HPDE6-E6E7 (cell line): ENCODE data around the gene LRRC4.
A peak's percentile ranks its signal among the peaks of the same experiment; 100 is the strongest.

Source experiments
- DNase-seq: peaks from one replicate; pipeline ENCODE4 v3.0.0; 2011; ENCODE audit warnings: missing footprints; ENCODE audit errors: extremely low spot score

The LRRC4 gene

DNA sequence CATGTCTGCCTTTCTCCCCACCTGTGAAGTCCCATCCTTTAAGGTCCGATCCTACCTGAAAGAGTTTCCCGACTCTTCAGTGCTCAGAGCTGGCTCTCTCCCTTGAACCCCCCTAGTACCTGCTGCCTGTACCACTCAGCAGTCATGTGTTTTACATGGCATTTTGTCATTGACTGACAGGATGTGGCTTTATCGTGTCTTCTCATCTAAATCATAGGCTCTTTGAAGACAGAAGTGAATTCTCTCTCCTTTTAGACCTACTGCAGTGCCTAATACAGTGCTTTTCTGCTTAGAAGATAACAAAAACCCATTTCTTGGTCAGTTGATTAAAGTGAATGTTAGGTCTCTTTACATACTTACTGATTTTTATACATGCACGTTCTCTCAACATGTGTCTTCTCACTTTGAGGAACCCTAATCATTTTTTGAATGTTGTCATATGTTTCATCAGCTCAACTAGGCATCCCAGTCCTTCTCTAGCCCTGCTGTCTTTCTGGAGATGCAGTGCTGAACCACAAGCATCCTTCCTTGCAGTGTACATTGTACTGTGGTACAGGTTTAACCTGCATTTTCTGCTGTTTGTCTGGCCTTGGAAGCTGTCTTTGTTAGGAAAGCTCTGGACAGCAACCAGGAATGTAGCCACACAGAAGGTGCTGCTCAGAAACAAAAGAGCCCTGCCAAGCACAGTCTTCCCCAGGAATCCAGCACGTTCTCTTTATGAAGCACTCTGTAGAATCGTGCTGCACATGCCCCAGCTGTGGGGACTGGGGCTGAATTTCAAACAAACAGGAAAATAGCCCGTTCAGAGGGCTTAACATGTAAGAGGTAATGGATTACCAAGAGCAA lies 28.1 kb upstream of the LRRC4 start:
- no peak for DNase-seq

DNA sequence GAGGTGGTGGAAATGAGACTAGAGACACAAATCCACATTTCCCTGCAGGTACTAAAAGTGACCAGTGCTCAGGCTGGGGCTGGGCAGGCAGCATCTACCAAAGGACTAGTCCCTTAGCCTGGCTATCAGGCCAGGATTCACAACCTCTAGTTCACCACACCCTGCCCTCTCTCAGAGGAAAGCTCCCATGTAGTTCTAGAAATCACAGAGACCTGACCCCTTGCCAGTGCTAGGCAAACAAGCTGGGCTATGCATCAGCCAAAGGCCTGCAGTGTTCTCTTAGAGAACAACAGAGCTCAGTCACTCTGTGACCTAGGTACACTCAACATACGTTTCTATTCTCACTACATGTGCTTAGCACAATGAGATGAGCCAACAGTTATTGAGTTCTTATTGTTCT lies 26.7 kb upstream of the LRRC4 start:
- no peak for DNase-seq

- DNase-seq, result no peak
Observed at GRCh38 chr7:128056901-128057300, 25.7 kb upstream of the LRRC4 start.

DNA sequence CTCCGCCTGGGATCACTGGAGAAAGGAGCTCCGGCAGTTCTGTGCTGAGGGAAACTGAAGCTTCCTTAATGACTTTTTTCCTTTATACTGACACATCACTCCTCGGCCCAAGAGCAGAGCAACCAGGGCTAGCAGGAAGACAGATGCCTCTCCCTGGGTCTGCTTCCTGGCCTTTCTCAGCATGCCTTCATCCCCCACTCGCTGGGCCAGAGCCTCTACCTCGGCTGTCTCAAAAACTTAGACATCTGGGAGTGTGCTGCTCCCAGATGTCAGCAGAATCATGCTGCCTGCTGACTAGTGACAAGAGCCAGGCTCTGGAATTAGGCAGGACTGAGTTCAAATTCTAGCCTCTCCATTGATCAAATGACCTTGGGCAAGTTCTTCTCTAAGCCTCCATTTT lies 24.4 kb upstream of the LRRC4 start:
- DNase-seq, result no peak

- no peak for DNase-seq
Observed at GRCh38 chr7:128054511-128054910, 23.3 kb upstream of the LRRC4 start.

- DNase-seq, result no peak
Observed at GRCh38 chr7:128053991-128054390, 22.8 kb upstream of the LRRC4 start.

- DNase-seq, result no peak
Observed at GRCh38 chr7:128053023-128053422, 21.8 kb upstream of the LRRC4 start.

GRCh38 chr7:128052404-128052803 lies 21.2 kb upstream of the LRRC4 start:
- no peak for DNase-seq

- no peak for DNase-seq
Observed at GRCh38 chr7:128045766-128046165, 14.5 kb upstream of the LRRC4 start.

GRCh38 chr7:128045158-128045557 lies 13.9 kb upstream of the LRRC4 start:
- DNase-seq, result no peak

GRCh38 chr7:128044064-128044463 lies 12.8 kb upstream of the LRRC4 start:
- DNase-seq, result no peak

GRCh38 chr7:128042012-128042411 lies 10.8 kb upstream of the LRRC4 start:
- no peak for DNase-seq

DNA sequence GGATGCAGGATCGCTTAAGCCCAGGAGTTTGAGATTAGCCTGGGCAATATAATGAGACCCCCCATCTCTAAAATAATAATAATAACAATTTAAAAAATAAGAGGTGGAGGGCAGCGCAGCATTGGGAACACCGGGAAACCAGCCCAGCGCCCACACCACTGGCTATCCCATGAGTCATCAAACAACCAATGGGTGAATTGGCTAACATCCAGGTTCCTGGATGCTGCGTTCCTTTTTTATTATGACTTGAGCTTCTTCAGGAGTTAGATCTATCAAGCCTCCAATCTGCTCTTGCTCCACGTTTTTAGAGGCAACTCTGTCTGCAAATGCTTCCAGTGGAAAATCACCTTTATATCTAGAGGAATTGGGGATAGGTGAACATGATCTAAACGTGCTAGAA lies 10.0 kb upstream of the LRRC4 start:
- DNase-seq, result peak; percentile 41

DNA sequence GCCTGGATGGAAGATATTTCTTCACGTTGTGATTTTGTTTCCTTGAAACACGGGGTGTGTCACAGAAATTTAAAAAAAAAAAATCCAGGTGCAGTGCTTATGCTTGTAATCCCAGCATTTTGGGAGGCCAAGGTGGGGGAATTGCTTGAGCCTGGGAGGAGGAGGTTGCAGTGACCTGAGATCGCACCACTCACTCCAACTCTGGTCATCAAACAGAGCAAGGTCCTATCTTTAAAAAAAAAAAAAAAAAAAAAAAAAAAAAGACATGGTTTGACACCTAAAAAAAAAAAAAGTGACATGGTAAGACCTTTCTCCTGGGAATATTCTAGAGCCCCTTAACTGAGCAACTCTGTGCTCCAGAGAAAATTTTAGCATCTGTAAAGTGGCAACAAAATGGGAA lies 9.0 kb upstream of the LRRC4 start:
- DNase-seq, result no peak

- DNase-seq, result no peak
Observed at GRCh38 chr7:128039544-128039953, 8.3 kb upstream of the LRRC4 start.

- DNase-seq, result no peak
Observed at GRCh38 chr7:128037880-128038619, 6.8 kb upstream of the LRRC4 start.

DNA sequence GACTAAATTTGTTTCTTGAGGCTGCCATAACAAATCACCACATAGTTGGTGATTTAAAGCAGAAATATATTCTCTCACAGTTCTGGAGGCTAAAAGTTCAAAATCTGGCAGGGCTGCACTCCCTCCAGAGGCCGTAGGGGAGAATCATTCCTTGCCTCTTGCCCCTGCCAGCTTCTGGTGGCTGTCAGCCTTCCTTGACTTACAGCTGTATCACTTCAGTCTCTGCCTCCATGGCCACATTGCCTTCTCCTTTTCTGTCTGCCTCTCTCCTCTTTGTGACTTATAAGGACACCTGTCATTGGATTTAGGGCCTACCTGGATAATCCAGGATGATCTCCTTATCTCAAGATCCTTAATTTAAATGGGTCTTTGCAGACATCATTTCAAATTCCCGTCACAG lies 5.8 kb upstream of the LRRC4 start:
- DNase-seq, result no peak

GRCh38 chr7:128036226-128036940 lies 5.1 kb upstream of the LRRC4 start:
- DNase-seq, result no peak

DNA sequence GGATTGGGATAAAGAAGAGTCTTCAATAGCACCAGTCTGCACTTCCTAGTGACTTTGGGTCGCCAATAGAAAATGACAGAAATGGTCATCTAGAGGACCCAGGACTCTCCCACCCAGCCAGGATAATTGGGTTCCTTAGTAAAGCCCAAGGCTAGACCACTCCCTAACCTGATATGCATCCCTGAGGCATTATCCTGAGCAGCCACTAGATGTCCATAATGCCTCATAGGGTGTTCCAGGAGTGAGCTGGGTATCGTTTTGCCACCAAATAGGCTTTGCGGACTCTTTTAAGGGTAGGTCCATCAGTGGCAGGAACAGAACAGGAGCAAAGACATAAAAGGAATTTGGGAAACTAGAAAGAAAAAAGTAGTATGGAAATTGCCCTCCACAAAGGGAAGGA lies 4.5 kb upstream of the LRRC4 start:
- DNase-seq, result no peak

DNA sequence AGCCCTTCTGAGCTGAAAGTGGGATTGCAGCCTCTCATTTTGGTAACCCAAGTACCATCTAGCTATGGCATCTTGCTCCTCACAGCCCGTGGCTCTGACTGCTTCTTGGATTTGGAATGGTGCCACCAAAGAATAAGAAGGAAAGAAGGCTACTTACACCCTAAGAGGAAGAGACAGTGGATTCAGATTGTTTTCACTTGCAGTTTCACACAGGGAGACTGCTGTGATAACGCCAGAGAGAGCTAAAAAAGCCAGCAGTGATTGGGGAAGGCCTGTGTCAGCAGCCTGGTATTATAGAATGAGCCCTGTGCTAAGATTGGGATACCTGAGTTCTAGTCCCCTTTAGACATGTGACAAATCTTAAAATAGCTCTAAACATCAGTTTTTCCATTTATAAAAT lies 3.6 kb upstream of the LRRC4 start:
- DNase-seq, result no peak

DNA sequence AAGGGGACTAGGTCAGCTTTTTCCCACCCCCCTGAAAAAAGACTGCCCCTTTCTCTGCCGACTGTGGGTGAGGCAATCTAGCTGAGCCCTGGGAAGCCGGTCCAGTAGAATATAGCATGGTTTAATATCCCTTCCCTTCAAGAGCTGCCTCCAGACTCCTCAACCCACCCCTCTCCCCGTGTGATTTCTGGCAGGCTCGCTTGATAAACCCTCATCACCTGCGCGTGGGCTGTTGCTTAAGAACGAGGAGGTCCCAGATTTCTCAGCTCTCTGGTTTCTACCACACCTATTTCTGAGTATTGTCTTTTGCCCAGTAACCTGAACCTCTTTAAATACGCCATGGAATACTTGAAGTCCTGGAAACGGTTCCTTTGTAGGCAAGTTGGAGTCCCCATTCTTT lies 2.0 kb upstream of the LRRC4 start:
- no peak for DNase-seq

- DNase-seq, result no peak
Observed at GRCh38 chr7:128032605-128033235, 1.5 kb upstream of the LRRC4 start.
